PC-3 (cell line): ENCODE results near the gene SLC22A1. TPM values are rescaled to one million over a fixed set of nuclear protein-coding genes. Genes with fewer than 3 reads are reported as not detected.
A peak's percentile ranks its signal among the peaks of the same experiment; 100 is the strongest.
"Not testable (repeated sequence)": the region's sequence is repeated elsewhere in the genome, so short reads cannot be mapped to it uniquely, and the experiment has no call there.

ENCODE experiments used
- ATAC-seq: fragments of 200-7000 bp; cut with Tn5 transposase; 2 replicates; pipeline ENCODE4 v1.9.1; 2020; ENCODE audit warnings: mild to moderate bottlenecking, moderate library complexity
- BruUV-seq: library from RNA; stranded (reverse); fragments of 400-500 nt; replicated peaks from 2 replicates; lab custom pipeline; 2021; lab: Mats Ljungman, UMichigan
- CTCF ChIA-PET: fragments of 300-600 bp; sonication (Branson Sonifier 250); formaldehyde crosslinking; loops from one replicate; lab custom pipeline; 2022; ENCODE audit warnings: antibody characterized with exemption; lab: Charles Lee
- POLR2A ChIA-PET: fragments of 300-600 bp; sonication (Branson Sonifier 250); formaldehyde crosslinking; loops from one replicate; lab custom pipeline; 2022; ENCODE audit warnings: antibody characterized with exemption; ENCODE audit not compliant: unreplicated experiment; lab: Charles Lee
- DNase-seq: peaks from one replicate; pipeline ENCODE4 v3.0.0-alpha.2; 2015
- H2AFZ ChIP-seq: fragments of 300-600 bp; sonication (generic); 2 replicates; pipeline ENCODE4 v1.6.0; 2016; ENCODE audit warnings: antibody characterized with exemption, low read length
- H3F3A ChIP-seq: fragments of 300-600 bp; sonication (generic); one replicate; pipeline ENCODE4 v1.6.0; 2017; ENCODE audit warnings: antibody characterized with exemption, low read length, control low read depth, mild to moderate bottlenecking; ENCODE audit not compliant: unreplicated experiment
- H3K27ac ChIP-seq: fragments of 300-600 bp; sonication (generic); 2 replicates; pipeline ENCODE4 v1.5.1; 2016; ENCODE audit warnings: mild to moderate bottlenecking, low read length
- H3K27me3 ChIP-seq: fragments of 300-600 bp; sonication (generic); 2 replicates; pipeline ENCODE4 v1.6.1; 2016; ENCODE audit warnings: low read length, mixed read lengths
- H3K36me3 ChIP-seq: fragments of 300-600 bp; sonication (generic); 2 replicates; pipeline ENCODE4 v1.6.1; 2016; ENCODE audit warnings: low read depth, mixed run types, low read length, mixed read lengths
- H3K4me1 ChIP-seq: fragments of 300-600 bp; sonication (generic); 2 replicates; pipeline ENCODE4 v1.5.1; 2016; ENCODE audit warnings: low read length; ENCODE audit not compliant: insufficient read depth
- H3K4me2 ChIP-seq: fragments of 300-600 bp; sonication (generic); 2 replicates; pipeline ENCODE4 v1.6.0; 2016; ENCODE audit warnings: low read length
- H3K4me3 ChIP-seq: fragments of 300-600 bp; sonication (generic); 2 replicates; pipeline ENCODE4 v1.5.1; 2016; ENCODE audit warnings: mild to moderate bottlenecking, low read length, mixed read lengths
- H3K79me2 ChIP-seq: fragments of 300-600 bp; sonication (generic); 2 replicates; pipeline ENCODE4 v1.6.1; 2017; ENCODE audit warnings: low read length, mixed read lengths
- H3K9ac ChIP-seq: fragments of 300-600 bp; sonication (generic); 2 replicates; pipeline ENCODE4 v1.6.0; 2016; ENCODE audit warnings: mild to moderate bottlenecking, low read length
- H3K9me2 ChIP-seq: fragments of 300-600 bp; sonication (generic); replicated peaks from 2 replicates; pipeline ENCODE4 v1.6.1; 2016; ENCODE audit warnings: mixed run types, low read length, mixed read lengths
- H3K9me3 ChIP-seq: fragments of 300-600 bp; sonication (generic); 2 replicates; pipeline ENCODE4 v1.6.1; 2016; ENCODE audit warnings: low read length, mixed read lengths
- H4K20me1 ChIP-seq: fragments of 300-600 bp; sonication (generic); 2 replicates; pipeline ENCODE4 v1.6.1; 2016; ENCODE audit warnings: low read length, mixed read lengths
- CTCF ChIP-seq: fragments of 300-600 bp; sonication (generic); conservative IDR thresholded peaks from 2 replicates; pipeline ENCODE4 v1.5.1; 2017; ENCODE audit warnings: antibody characterized with exemption, low read depth, mild to moderate bottlenecking, low read length
- EZH2 ChIP-seq: fragments of 300-600 bp; sonication (generic); IDR thresholded peaks from one replicate; pipeline ENCODE4 v1.6.1; 2017; ENCODE audit warnings: antibody characterized with exemption, mild to moderate bottlenecking, low read length; ENCODE audit not compliant: unreplicated experiment
- EZH2phosphoT487 ChIP-seq: fragments of 300-600 bp; sonication (generic); IDR thresholded peaks from 2 replicates; pipeline ENCODE4 v1.6.1; 2018; ENCODE audit warnings: mild to moderate bottlenecking, antibody characterized with exemption, low read length, borderline replicate concordance
- intact Hi-C: fragments of 100-400 bp; cut with micrococcal nuclease; formaldehyde crosslinking; loops from 2 replicates; pipeline ENCODE4 v1.9.0; 2023
- total RNA-seq: library from RNA; depleted of rRNA; stranded (reverse); fragments of >200 nt; gene quantifications from 2 replicates; pipeline ENCODE4 v1.2.3, GENCODE V29; 2014

SLC22A1 gene
- total RNA-seq, 1 experiment from 2014 or later: 10.2 TPM

GRCh38 chr6:160088784-160089533 lies 32.7 kb upstream of the SLC22A1 start:
- H3K4me2 ChIP-seq: no peak overlapping the region
- BruUV-seq: no TSS peak
- peaks cover 15% of the 10 kb centered on the region; the same call in 1 of the 2 replicates for H3K36me3 ChIP-seq
- H3K27ac ChIP-seq: 0 out of 2 replicates have a peak overlapping the region, but pooled peaks have one; percentile 8
- H3K27me3 ChIP-seq: no peaks in the 10 kb centered on the region
- no peaks in the 10 kb centered on the region for H3K9me3 ChIP-seq
- DNase-seq (no peak), ATAC-seq (no peak)
- H3K79me2 ChIP-seq: no peaks in the 10 kb centered on the region
- CTCF ChIA-PET: interaction anchor here (0.6 to 1.2 kb wide), 3 partner anchors 49 to 432 kb away, joined by 4 to 6 read pairs (median 4); no protein-coding TSS in a partner anchor
- H3K9ac ChIP-seq: no peak overlapping the region
- H3K4me3 ChIP-seq: no peak overlapping the region
- no peaks in the 10 kb centered on the region for H4K20me1 ChIP-seq
- H2AFZ ChIP-seq: no peak overlapping the region
- TF ChIP-seq EZH2phosphoT487 (no peak), CTCF (no peak), EZH2 (no peak)
- intact Hi-C loops: loop anchor here (1.0 to 5.0 kb wide), 3 partner anchors 208 to 445 kb away; no protein-coding TSS in a partner anchor
- H3F3A ChIP-seq: no peaks in the 10 kb centered on the region
- POLR2A ChIA-PET: no interaction called here
- H3K4me1 ChIP-seq: peaks cover 4% of the 10 kb centered on the region
- no peaks in the 10 kb centered on the region for H3K9me2 ChIP-seq

GRCh38 chr6:160089534-160089897 lies 32.1 kb upstream of the SLC22A1 start:
- no peak overlapping the region for H3K27ac ChIP-seq
- no peak overlapping the region for H3K4me3 ChIP-seq
- no peaks in the 10 kb centered on the region for H3K79me2 ChIP-seq
- ATAC-seq (no peak), DNase-seq (no peak)
- no peaks in the 10 kb centered on the region for H3K27me3 ChIP-seq
- no peaks in the 10 kb centered on the region for H3K9me2 ChIP-seq
- peaks cover 15% of the 10 kb centered on the region; the same call in 1 of the 2 replicates for H3K36me3 ChIP-seq
- BruUV-seq: no TSS peak
- peaks cover 4% of the 10 kb centered on the region for H3K4me1 ChIP-seq
- no peak for TF ChIP-seq EZH2
- no peaks in the 10 kb centered on the region for H3F3A ChIP-seq
- ChIA-PET CTCF (no interaction called here), POLR2A (no interaction called here)
- intact Hi-C loops: loop anchor here (5.0 kb wide), 1 partner anchor 208 kb away; no protein-coding TSS in a partner anchor
- H2AFZ ChIP-seq: no peak overlapping the region
- H3K4me2 ChIP-seq: no peak overlapping the region
- no peak overlapping the region for H3K9ac ChIP-seq
- no peaks in the 10 kb centered on the region for H3K9me3 ChIP-seq
- no peaks in the 10 kb centered on the region for H4K20me1 ChIP-seq

DNA sequence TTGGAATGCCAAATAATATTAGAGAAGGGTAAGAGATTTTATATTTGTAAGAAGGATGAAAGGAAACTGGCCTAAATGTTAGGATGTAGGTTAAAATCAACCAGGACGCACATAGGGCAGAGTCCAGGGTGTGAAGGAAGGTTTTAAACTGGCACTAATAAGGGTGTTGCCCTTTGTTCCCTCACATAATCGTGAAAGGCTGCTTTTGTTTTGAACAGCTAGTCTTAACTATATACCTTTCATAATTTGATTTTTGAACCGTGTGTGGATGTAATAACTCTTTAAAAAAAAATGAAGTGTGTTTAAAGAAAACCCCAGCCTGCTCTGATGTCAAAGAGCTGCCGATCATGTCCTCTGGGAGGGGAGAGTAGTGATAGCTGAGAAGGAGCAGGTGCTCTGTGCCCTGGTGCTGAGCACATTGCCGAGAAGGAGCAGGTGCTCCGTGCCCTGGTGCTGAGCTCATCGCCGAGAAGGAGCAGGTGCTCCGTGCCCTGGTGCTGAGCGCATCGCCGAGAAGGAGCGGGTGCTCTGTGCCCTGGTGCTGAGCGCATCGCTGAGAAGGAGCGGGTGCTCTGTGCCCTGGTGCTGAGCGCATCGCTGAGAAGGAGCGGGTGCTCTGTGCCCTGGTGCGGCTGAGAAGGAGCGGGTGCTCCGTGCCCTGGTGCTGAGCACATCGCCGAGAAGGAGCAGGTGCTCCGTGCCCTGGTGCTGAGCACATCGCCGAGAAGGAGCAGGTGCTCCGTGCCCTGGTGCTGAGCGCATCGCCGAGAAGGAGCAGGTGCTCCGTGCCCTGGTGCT lies 31.0 kb upstream of the SLC22A1 start:
- BruUV-seq, H3K27ac ChIP-seq, H2AFZ ChIP-seq, H3K4me1 ChIP-seq, ATAC-seq, H3K9me2 ChIP-seq, H3F3A ChIP-seq, DNase-seq, CTCF ChIA-PET, H3K9me3 ChIP-seq, POLR2A ChIA-PET, intact Hi-C loops, H4K20me1 ChIP-seq, H3K79me2 ChIP-seq, H3K27me3 ChIP-seq, H3K4me3 ChIP-seq, H3K9ac ChIP-seq, H3K4me2 ChIP-seq: not testable (repeated sequence)
- peaks cover 15% of the 10 kb centered on the region; the same call in 1 of the 2 replicates for H3K36me3 ChIP-seq

GRCh38 chr6:160092176-160092575 lies 29.4 kb upstream of the SLC22A1 start:
- H3K27ac ChIP-seq, H2AFZ ChIP-seq: not testable (repeated sequence)

More at GRCh38 chr6:160092176-160092575, 29.4 kb upstream of the SLC22A1 start:
- H4K20me1 ChIP-seq, DNase-seq, BruUV-seq, H3K4me2 ChIP-seq, H3K27me3 ChIP-seq, H3K9me2 ChIP-seq, H3K9ac ChIP-seq, CTCF ChIA-PET, intact Hi-C loops, H3K79me2 ChIP-seq, H3K9me3 ChIP-seq, H3K4me3 ChIP-seq, H3K4me1 ChIP-seq, H3F3A ChIP-seq, ATAC-seq, POLR2A ChIA-PET: not testable (repeated sequence)
- H3K36me3 ChIP-seq: peaks cover 15% of the 10 kb centered on the region; the same call in 1 of the 2 replicates
